ENCODE measurements around the gene CAMK2D.

The CAMK2D gene

DNA sequence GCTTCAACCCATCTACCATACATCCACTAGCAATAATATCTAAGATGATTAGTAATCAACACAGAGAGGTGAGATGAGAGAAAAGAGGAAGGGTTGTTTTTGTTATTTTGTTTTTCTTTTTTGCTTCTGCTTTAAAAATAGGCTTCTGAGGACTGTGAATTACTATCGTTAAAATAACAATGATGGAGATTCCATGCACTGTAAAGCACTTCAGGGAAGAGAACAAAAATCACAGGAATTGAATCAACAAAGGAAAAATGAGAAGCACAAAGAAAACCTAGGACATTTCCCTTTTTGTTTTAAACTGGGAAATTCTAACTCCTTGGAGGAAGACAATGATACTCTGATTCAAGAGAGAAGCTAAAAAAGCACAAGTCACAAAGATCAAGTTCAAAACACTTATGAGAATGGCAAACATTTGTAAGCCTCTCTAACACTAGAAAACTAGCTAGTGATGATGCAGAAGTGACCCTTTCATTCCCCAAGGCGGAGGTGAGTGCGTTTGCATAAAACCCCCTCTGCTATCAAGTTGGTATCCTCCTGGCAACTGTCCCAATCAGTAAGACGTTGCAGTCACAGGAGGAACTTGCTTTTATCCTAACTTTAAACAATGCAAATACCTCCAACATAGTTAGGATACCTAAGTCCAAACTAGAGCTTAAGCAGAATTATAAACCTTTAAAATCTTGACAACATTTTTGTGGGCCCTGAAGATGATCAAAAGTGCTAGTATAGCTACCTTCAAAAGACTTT is 308.5 kb downstream of the CAMK2D start:
- peak; percentile 93 for DNase-seq
- Histone ChIP-seq H3K27ac (ENCODE audit: low read depth, low read length) (no peak overlapping the region), H3K4ac (ENCODE audit: low read depth, low read length) (no peak overlapping the region), H3K79me2 (ENCODE audit: control insufficient read depth, insufficient read depth, low read length) (no peaks in the 10 kb centered on the region), H2BK5ac (ENCODE audit: low read length) (no peak overlapping the region), H3K9ac (ENCODE audit: low read length) (no peak overlapping the region), H3K27me3 (ENCODE audit: insufficient read depth, low read length, poor library complexity) (no peaks in the 10 kb centered on the region), H2BK15ac (replicated peaks; ENCODE audit: low read depth) (no peak overlapping the region), H4K5ac (ENCODE audit: low read length) (no peak overlapping the region), H3K56ac (ENCODE audit: low read length) (no peak overlapping the region), H3K18ac (ENCODE audit: low read length) (no peak overlapping the region), H2BK120ac (ENCODE audit: low read depth, low read length) (no peak overlapping the region), H4K8ac (ENCODE audit: low read depth, low read length) (no peak overlapping the region), H3K36me3 (ENCODE audit: control insufficient read depth, insufficient read depth, low read length) (no peaks in the 10 kb centered on the region), H3K4me3 (ENCODE audit: low read length) (no peak overlapping the region), H3K23ac (ENCODE audit: low read length) (no peak overlapping the region), H3K4me2 (ENCODE audit: low read length) (no peak overlapping the region), H2AK5ac (ENCODE audit: low read length) (no peak overlapping the region), H3K79me1 (ENCODE audit: low read length) (no peaks in the 10 kb centered on the region), H3K4me1 (ENCODE audit: control insufficient read depth, low read depth, low read length) (no peaks in the 10 kb centered on the region)
- no CpG with 5 or more reads among the region's 4 CpGs for WGBS (ENCODE audit: extremely low coverage, insufficient coverage, low lambda C conversion rate)

DNA sequence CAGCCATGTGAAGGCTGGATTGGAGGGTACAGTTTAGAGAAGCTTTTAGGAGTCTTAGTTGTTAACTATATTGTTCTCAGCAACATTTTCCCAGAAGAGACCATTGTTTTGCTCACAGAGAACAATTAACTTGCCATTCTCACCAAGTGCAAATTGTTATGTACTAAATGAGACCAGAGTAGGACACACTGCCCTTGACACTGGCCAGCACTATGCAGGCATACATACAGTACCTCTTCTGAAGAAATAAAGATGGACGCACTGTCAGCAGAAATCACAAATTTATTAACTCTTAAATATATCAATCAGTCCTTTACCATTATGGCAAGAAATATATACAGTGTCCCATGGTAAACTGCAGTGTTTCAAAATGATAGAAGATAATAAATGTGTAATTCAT is 309.4 kb downstream of the CAMK2D start:
- no peaks in the 10 kb centered on the region for H3K4me1 ChIP-seq (ENCODE audit: control insufficient read depth, low read depth, low read length)
- no peak overlapping the region for H3K4me2 ChIP-seq (ENCODE audit: low read length)
- DNase-seq = no peak
- no peak overlapping the region for H3K4ac ChIP-seq (ENCODE audit: low read depth, low read length)
- no peak overlapping the region for H3K18ac ChIP-seq (ENCODE audit: low read length)
- H2BK5ac ChIP-seq (ENCODE audit: low read length) = no peak overlapping the region
- no peak overlapping the region for H2AK5ac ChIP-seq (ENCODE audit: low read length)
- no peak overlapping the region for H2BK120ac ChIP-seq (ENCODE audit: low read depth, low read length)
- no peaks in the 10 kb centered on the region for H3K79me2 ChIP-seq (ENCODE audit: control insufficient read depth, insufficient read depth, low read length)
- H3K79me1 ChIP-seq (ENCODE audit: low read length) = no peaks in the 10 kb centered on the region
- H4K8ac ChIP-seq (ENCODE audit: low read depth, low read length) = no peak overlapping the region
- H3K23ac ChIP-seq (ENCODE audit: low read length) = no peak overlapping the region
- no peak overlapping the region for H2BK15ac ChIP-seq (replicated peaks; ENCODE audit: low read depth)
- H3K9ac ChIP-seq (ENCODE audit: low read length) = no peak overlapping the region
- no peak overlapping the region for H3K27ac ChIP-seq (ENCODE audit: low read depth, low read length)
- no peak overlapping the region for H3K56ac ChIP-seq (ENCODE audit: low read length)
- H3K27me3 ChIP-seq (ENCODE audit: insufficient read depth, low read length, poor library complexity) = no peaks in the 10 kb centered on the region
- no peak overlapping the region for H3K4me3 ChIP-seq (ENCODE audit: low read length)
- WGBS (ENCODE audit: extremely low coverage, insufficient coverage, low lambda C conversion rate) = no CpG with 5 or more reads among the region's 1 CpG
- no peak overlapping the region for H4K5ac ChIP-seq (ENCODE audit: low read length)
- no peaks in the 10 kb centered on the region for H3K36me3 ChIP-seq (ENCODE audit: control insufficient read depth, insufficient read depth, low read length)

DNA sequence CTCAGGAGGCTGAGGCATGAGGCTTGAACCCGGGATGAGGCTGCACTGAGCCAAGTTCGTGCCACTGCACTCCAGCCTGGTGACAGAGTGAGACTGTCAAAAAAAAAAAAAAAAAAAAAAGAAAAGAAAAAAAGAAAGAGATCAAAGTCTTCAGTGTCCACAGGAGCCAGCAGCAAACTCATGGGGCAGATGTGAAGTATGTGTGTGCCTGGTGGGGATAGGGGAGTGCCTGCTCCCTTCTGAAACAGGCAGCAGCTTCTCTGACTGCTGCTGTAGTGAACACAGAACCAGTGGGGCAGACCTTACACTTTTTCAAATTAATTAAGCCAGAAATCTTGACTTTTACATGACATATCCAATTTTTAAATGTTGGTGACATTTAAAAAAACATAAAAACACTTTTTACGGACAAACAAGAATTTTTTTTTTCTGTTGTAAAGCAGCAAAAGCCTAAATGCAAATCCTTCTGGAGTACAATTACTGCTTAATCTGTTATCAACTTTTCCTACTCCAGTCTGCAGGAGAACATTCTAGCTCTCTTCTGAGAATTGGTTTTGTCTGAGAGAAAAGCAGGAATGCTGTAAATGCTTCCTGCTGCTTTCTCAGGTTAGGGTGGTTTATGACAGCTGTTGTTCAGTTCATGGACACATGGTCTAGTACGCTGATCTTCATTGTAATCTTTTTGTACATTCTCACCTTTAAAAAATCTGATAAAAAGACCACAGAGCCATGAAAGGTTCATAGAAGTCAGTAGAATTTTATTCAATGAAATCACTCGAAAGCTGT is 311.1 kb downstream of the CAMK2D start:
- Histone ChIP-seq H3K79me2 (ENCODE audit: control insufficient read depth, insufficient read depth, low read length) (no peaks in the 10 kb centered on the region), H2AK5ac (ENCODE audit: low read length) (no peak overlapping the region), H3K4me2 (ENCODE audit: low read length) (no peak overlapping the region), H3K4me3 (ENCODE audit: low read length) (no peak overlapping the region), H2BK120ac (ENCODE audit: low read depth, low read length) (no peak overlapping the region), H3K56ac (ENCODE audit: low read length) (no peak overlapping the region), H3K79me1 (ENCODE audit: low read length) (no peaks in the 10 kb centered on the region), H3K27me3 (ENCODE audit: insufficient read depth, low read length, poor library complexity) (no peaks in the 10 kb centered on the region), H2BK5ac (ENCODE audit: low read length) (no peak overlapping the region), H3K9ac (ENCODE audit: low read length) (no peak overlapping the region), H4K8ac (ENCODE audit: low read depth, low read length) (no peak overlapping the region), H2BK15ac (replicated peaks; ENCODE audit: low read depth) (no peak overlapping the region), H3K36me3 (ENCODE audit: control insufficient read depth, insufficient read depth, low read length) (no peaks in the 10 kb centered on the region), H3K4ac (ENCODE audit: low read depth, low read length) (no peak overlapping the region), H3K18ac (ENCODE audit: low read length) (no peak overlapping the region), H3K27ac (ENCODE audit: low read depth, low read length) (no peak overlapping the region), H4K5ac (ENCODE audit: low read length) (no peak overlapping the region), H3K4me1 (ENCODE audit: control insufficient read depth, low read depth, low read length) (no peaks in the 10 kb centered on the region), H3K23ac (ENCODE audit: low read length) (no peak overlapping the region)
- no CpG with 5 or more reads among the region's 5 CpGs for WGBS (ENCODE audit: extremely low coverage, insufficient coverage, low lambda C conversion rate)
- DNase-seq = no peak

DNA sequence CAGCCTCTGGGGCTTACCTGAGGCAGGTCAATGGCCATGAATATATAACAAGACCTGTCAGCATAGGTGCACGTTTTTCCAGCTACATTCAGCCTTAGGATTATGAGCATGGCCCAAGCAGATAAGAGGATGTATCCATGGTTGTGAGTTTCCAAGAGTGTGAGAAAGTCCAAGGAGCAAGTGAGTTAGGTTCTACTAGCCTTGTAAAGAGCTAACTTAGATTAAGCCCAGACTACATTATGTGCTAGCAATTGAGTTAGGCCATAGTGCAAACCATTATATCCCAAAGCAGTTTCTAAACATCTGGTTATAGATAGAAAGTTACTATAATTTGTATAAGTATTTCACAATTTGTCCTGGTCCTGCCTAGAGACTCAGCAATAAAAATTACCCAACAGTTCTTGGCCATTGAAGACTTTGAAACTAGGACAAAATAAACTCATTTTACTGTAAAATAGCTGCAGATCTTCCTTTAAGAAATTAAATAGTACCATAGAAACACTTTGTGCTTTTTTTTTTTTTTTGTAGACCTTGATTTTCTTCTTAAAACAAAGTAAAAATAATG is 312.0 kb downstream of the CAMK2D start:
- H3K79me2 ChIP-seq (ENCODE audit: control insufficient read depth, insufficient read depth, low read length) = no peaks in the 10 kb centered on the region
- H3K27me3 ChIP-seq (ENCODE audit: insufficient read depth, low read length, poor library complexity) = no peaks in the 10 kb centered on the region
- H3K4me2 ChIP-seq (ENCODE audit: low read length) = no peak overlapping the region
- WGBS (ENCODE audit: extremely low coverage, insufficient coverage, low lambda C conversion rate) = no CpG with 5 or more reads among the region's 1 CpG
- H2AK5ac ChIP-seq (ENCODE audit: low read length) = no peak overlapping the region
- H3K4me1 ChIP-seq (ENCODE audit: control insufficient read depth, low read depth, low read length) = no peaks in the 10 kb centered on the region
- H3K79me1 ChIP-seq (ENCODE audit: low read length) = no peaks in the 10 kb centered on the region
- H3K18ac ChIP-seq (ENCODE audit: low read length) = no peak overlapping the region
- no peaks in the 10 kb centered on the region for H3K36me3 ChIP-seq (ENCODE audit: control insufficient read depth, insufficient read depth, low read length)
- no peak overlapping the region for H3K23ac ChIP-seq (ENCODE audit: low read length)
- H3K56ac ChIP-seq (ENCODE audit: low read length) = no peak overlapping the region
- H4K8ac ChIP-seq (ENCODE audit: low read depth, low read length) = no peak overlapping the region
- H3K4me3 ChIP-seq (ENCODE audit: low read length) = no peak overlapping the region
- H2BK120ac ChIP-seq (ENCODE audit: low read depth, low read length) = no peak overlapping the region
- DNase-seq = no peak
- no peak overlapping the region for H3K27ac ChIP-seq (ENCODE audit: low read depth, low read length)
- no peak overlapping the region for H3K4ac ChIP-seq (ENCODE audit: low read depth, low read length)
- no peak overlapping the region for H2BK5ac ChIP-seq (ENCODE audit: low read length)
- H3K9ac ChIP-seq (ENCODE audit: low read length) = no peak overlapping the region
- H4K5ac ChIP-seq (ENCODE audit: low read length) = no peak overlapping the region
- no peak overlapping the region for H2BK15ac ChIP-seq (replicated peaks; ENCODE audit: low read depth)

DNA sequence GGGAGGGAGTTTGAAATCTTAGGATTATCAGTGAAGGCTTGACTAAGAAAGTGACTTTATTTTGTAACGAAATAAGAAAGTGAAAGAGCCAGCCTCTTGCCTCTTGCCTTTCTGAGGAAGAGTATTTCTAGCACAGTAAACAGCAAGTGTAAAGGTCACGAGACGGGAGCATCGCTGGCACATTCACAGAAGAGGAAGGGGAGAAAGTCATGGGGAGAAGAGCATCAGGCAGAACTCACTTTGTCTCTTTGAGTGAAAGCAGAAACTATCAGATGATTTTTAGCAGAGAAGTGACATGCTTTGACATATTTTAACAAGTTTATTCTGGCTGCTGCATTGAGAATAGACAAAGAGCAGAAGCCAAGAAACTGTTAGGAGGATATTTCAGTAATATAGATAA is 313.8 kb downstream of the CAMK2D start:
- Histone ChIP-seq H3K27me3 (ENCODE audit: insufficient read depth, low read length, poor library complexity) (no peaks in the 10 kb centered on the region), H2AK5ac (ENCODE audit: low read length) (no peak overlapping the region), H3K79me1 (ENCODE audit: low read length) (no peaks in the 10 kb centered on the region), H3K4me1 (ENCODE audit: control insufficient read depth, low read depth, low read length) (no peaks in the 10 kb centered on the region), H4K8ac (ENCODE audit: low read depth, low read length) (no peak overlapping the region), H3K9ac (ENCODE audit: low read length) (no peak overlapping the region), H3K56ac (ENCODE audit: low read length) (no peak overlapping the region), H3K4me3 (ENCODE audit: low read length) (no peak overlapping the region), H2BK5ac (ENCODE audit: low read length) (no peak overlapping the region), H3K27ac (ENCODE audit: low read depth, low read length) (no peak overlapping the region), H3K4ac (ENCODE audit: low read depth, low read length) (no peak overlapping the region), H2BK120ac (ENCODE audit: low read depth, low read length) (no peak overlapping the region), H3K23ac (ENCODE audit: low read length) (no peak overlapping the region), H3K36me3 (ENCODE audit: control insufficient read depth, insufficient read depth, low read length) (no peaks in the 10 kb centered on the region), H3K79me2 (ENCODE audit: control insufficient read depth, insufficient read depth, low read length) (no peaks in the 10 kb centered on the region), H2BK15ac (replicated peaks; ENCODE audit: low read depth) (no peak overlapping the region), H4K5ac (ENCODE audit: low read length) (no peak overlapping the region), H3K18ac (ENCODE audit: low read length) (no peak overlapping the region), H3K4me2 (ENCODE audit: low read length) (no peak overlapping the region)
- no peak for DNase-seq
- WGBS (ENCODE audit: extremely low coverage, insufficient coverage, low lambda C conversion rate) = no CpG with 5 or more reads among the region's 4 CpGs

Measured in mesendoderm (in vitro differentiated cells).